Measurements from ENCODE around the gene ATP10B.

DNA sequence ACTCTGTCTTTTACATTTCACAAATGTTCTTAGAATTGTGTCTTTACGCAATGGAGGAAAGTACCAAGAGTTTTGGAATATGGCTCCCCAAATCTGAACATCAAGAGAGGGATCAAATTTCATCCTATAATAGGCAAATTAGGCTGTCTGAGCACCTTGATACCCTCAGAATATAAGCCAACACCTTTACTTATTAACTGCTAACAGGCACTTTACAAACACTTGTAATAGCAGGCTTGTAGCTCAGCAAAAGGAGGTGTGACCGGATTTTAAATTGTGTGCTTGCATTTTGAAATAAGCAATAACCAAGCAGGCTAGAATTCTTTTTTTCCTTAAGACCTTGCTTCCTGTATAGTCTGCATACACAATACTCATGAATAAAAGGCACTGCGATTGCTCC is 92.0 kb downstream of the ATP10B start:
- TF ChIP-seq POLR2A (IDR thresholded peaks at IDR 0.05): no peak
- TF ChIP-seq, protein P1, sequence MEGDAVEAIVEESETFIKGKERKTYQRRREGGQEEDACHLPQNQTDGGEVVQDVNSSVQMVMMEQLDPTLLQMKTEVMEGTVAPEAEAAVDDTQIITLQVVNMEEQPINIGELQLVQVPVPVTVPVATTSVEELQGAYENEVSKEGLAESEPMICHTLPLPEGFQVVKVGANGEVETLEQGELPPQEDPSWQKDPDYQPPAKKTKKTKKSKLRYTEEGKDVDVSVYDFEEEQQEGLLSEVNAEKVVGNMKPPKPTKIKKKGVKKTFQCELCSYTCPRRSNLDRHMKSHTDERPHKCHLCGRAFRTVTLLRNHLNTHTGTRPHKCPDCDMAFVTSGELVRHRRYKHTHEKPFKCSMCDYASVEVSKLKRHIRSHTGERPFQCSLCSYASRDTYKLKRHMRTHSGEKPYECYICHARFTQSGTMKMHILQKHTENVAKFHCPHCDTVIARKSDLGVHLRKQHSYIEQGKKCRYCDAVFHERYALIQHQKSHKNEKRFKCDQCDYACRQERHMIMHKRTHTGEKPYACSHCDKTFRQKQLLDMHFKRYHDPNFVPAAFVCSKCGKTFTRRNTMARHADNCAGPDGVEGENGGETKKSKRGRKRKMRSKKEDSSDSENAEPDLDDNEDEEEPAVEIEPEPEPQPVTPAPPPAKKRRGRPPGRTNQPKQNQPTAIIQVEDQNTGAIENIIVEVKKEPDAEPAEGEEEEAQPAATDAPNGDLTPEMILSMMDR (IDR thresholded peaks at IDR 0.05): no peak
- TF ChIP-seq EP300 (IDR thresholded peaks at IDR 0.05): no peak

Data from tibial nerve (tissue), 4 donors.